ENCODE data around the gene MGMT. TPM values are rescaled to one million over a fixed set of nuclear protein-coding genes. Genes with fewer than 3 reads are reported as not detected.

Gene MGMT
- total and polyA plus RNA-seq, 2 donors (not counting 3 experiments of a cell fraction or from before 2014, with no cell fraction given), result 15.0 to 15.2 TPM

DNA sequence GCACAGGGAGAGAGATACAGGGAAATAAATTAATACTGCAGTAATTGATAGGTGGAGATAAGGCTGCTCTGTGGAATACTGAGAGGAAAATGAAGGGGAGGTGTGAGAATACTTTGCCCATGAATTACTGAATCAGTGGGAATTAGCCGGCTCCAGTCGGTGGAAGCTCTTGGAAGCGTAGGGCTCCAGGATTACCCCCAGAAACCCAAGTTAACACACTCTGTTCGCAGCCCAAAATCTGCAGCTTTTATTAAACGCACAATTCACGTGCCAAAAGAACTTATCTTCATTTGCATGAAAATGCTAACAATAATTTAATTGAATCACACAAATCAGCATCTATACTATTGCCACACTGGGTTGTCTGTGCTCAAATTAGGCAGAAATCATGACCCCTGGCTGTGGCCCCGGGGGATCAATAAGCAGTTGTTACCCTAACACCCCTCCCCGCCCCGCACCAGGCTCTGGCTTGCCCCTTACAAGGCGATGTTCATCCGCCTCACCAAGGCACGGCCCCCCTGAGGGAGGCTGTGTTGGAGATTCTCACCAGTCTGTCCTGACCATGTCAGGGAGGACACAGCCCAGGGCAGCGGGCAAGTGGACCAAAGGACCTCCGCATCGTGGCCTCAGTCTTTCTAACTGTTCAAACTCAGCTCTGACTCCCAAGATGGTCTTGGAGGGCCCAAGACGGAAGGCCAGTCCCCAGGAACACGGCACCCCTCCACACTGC lies 48.4 kb upstream of the MGMT start:
- intact Hi-C loops (cut with micrococcal nuclease), result loop anchor here (1.0 to 5.0 kb wide), 5 partner anchors 8 to 693 kb away; partner anchors contain the start of gene EBF3
- ChIA-PET CTCF (no interaction called here), POLR2A (no interaction called here)
- Histone ChIP-seq H3K9me3 (replicated peaks; ENCODE audit: control insufficient read depth, insufficient read depth, low read length) (no peaks in the 10 kb centered on the region), H3K4me3 (replicated peaks in 1 of 3; ENCODE audit: insufficient read depth in 1 of 3, low read depth in 1 of 3, low read length in 3 of 3) (no peak overlapping the region), H3K27ac (ENCODE audit: insufficient read depth, low read depth, low read length) (peak overlapping the region; percentile 62), H4K20me1 (replicated peaks; ENCODE audit: control insufficient read depth, extremely low read depth, insufficient read depth, low read length) (no peaks in the 10 kb centered on the region), H3K9ac (replicated peaks; ENCODE audit: extremely low read depth, insufficient read depth, low read length) (peak overlapping the region; percentile 38), H3K36me3 (ENCODE audit: control insufficient read depth in 2 of 2, extremely low read depth in 1 of 2, insufficient read depth in 2 of 2, low read length in 2 of 2) (no peaks in the 10 kb centered on the region), H3K27me3 (ENCODE audit: control insufficient read depth in 2 of 2, insufficient read depth in 2 of 2, low read length in 2 of 2) (no peaks in the 10 kb centered on the region), H3K79me2 (ENCODE audit: control insufficient read depth, insufficient read depth, low read length) (no peaks in the 10 kb centered on the region), H3K9me1 (replicated peaks; ENCODE audit: control insufficient read depth, extremely low read depth, insufficient read depth, low read length) (no peaks in the 10 kb centered on the region), H2AFZ (ENCODE audit: low read depth, low read length) (no peak overlapping the region), H3K4me2 (ENCODE audit: insufficient read depth, low read length) (peak overlapping the region; percentile 52), H3K4me1 (ENCODE audit: control insufficient read depth, extremely low read depth, insufficient read depth, low read length) (peaks cover 17% of the 10 kb centered on the region)
- DNase-seq (ENCODE audit: low read depth, low spot score) (no peak), FAIRE-seq (peak; percentile 33)
- dilution Hi-C loops (cut with MboI; ENCODE audit: extremely low pct_ligation_motif_present, low sequenced_read_pairs), result no loop called here
- TF ChIP-seq, protein P1, sequence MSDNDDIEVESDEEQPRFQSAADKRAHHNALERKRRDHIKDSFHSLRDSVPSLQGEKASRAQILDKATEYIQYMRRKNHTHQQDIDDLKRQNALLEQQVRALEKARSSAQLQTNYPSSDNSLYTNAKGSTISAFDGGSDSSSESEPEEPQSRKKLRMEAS (IDR thresholded peaks at IDR 0.05; ENCODE audit: insufficient read depth, insufficient read length), result no peak
- TF ChIP-seq JUN (IDR thresholded peaks at IDR 0.05; ENCODE audit: borderline replicate concordance, insufficient read depth, insufficient read length, low read depth), result no peak
- TF ChIP-seq, protein P2, sequence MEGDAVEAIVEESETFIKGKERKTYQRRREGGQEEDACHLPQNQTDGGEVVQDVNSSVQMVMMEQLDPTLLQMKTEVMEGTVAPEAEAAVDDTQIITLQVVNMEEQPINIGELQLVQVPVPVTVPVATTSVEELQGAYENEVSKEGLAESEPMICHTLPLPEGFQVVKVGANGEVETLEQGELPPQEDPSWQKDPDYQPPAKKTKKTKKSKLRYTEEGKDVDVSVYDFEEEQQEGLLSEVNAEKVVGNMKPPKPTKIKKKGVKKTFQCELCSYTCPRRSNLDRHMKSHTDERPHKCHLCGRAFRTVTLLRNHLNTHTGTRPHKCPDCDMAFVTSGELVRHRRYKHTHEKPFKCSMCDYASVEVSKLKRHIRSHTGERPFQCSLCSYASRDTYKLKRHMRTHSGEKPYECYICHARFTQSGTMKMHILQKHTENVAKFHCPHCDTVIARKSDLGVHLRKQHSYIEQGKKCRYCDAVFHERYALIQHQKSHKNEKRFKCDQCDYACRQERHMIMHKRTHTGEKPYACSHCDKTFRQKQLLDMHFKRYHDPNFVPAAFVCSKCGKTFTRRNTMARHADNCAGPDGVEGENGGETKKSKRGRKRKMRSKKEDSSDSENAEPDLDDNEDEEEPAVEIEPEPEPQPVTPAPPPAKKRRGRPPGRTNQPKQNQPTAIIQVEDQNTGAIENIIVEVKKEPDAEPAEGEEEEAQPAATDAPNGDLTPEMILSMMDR (IDR thresholded peaks at IDR 0.05; ENCODE audit: extremely low read depth in 1 of 2, insufficient read depth in 1 of 2, low read depth in 1 of 2, low read length in 2 of 2), result no peak
- TF ChIP-seq POLR2AphosphoS5 (IDR thresholded peaks at IDR 0.05; ENCODE audit: insufficient read depth, low read depth, low read length), result no peak
- no peak for TF ChIP-seq GATA2 (IDR thresholded peaks at IDR 0.05; ENCODE audit: insufficient read depth, insufficient read length, low read depth, low read length)
- TF ChIP-seq POLR2A (IDR thresholded peaks at IDR 0.05; ENCODE audit: low read depth, low read length), result no peak
- no peak for TF ChIP-seq EZH2 (IDR thresholded peaks at IDR 0.05; ENCODE audit: borderline replicate concordance, low read depth, low read length, severe bottlenecking)
- TF ChIP-seq MYC (IDR thresholded peaks at IDR 0.05; ENCODE audit: low read depth, low read length), result no peak
- TF ChIP-seq FOS (IDR thresholded peaks at IDR 0.05; ENCODE audit: borderline replicate concordance, insufficient read depth, low read length), result no peak
- BruUV-seq (replicated peaks), result no TSS peak
